Airway epithelial cell (primary cell): ENCODE results near the gene METTL25. TPM values are rescaled to one million over a fixed set of nuclear protein-coding genes. Genes with fewer than 3 reads are reported as not detected.

Experiments used
- total RNA-seq: library from RNA; depleted of rRNA; stranded (reverse); fragments of >200 nt; gene quantifications from 2 replicates; pipeline ENCODE4 v1.2.3, GENCODE V29; 2015

Gene METTL25
- 3.9 and 11.2 TPM in 2 replicates for total RNA-seq

GRCh38 chr12:82358200-82359114 lies at the start of gene METTL25, which contains the start of gene CCDC59:
TSS of gene METTL25 (plus strand) at chr12:82358529. CDS start at chr12:82358566, 37 bp downstream.
TSS of gene CCDC59 (minus strand) at chr12:82358387. CDS start at chr12:82358376, 11 bp downstream.

Other genes starting within 250 kb of the METTL25 start
- gene CCDC59, start 142 bp upstream of the METTL25 start, total RNA-seq, result 63.5 and 66.9 TPM in 2 replicates